Measurements from ENCODE around the gene SAMD4A. TPM values are rescaled to one million over a fixed set of nuclear protein-coding genes. Genes with fewer than 3 reads are reported as not detected.
A peak's percentile ranks its signal among the peaks of the same experiment; 100 is the strongest.

The SAMD4A gene
- total RNA-seq, 1 donor from 2014 or later: 4.7 TPM

DNA sequence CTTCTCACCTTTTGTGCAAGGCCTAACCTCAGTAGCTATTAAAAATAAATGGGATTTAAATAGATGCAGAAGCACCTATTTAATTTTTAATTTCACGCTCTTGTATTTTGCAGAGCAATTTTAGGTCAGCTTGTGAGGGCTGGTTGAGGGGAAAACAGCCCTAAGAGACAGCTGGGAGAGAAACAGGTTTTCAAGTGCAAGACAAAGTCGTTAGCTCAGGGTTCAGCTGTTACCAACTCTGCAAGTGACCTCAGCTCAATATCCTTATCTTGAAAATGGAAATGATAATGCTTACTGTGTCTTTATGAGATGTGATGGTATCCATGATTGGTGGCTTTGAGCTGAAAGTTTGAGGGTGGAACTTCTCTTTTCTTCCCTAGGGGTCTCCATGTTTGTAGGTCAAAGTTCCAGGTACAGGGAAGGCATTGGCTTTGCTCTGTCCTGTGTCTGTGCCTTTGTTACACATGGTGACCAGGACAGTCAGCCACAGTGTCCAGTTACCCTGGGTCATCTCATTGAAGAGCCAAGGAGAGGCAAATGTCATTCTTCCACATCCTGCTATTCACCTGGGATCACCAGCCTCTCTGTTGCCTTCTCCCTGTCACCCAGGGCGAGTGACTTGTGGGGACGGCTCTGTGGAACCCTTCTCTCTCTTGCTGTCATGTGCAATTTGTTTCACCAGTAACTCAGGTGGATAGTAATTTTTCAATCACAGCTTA is 100.3 kb downstream of the SAMD4A start:
- no peaks in the 10 kb centered on the region for H3K36me3 Mint-ChIP-seq (ENCODE audit: low read depth)
- H3K9me3 Mint-ChIP-seq: no peaks in the 10 kb centered on the region
- no peaks in the 10 kb centered on the region for H3K27me3 Mint-ChIP-seq (ENCODE audit: low read depth)
- no peak overlapping the region for H3K27ac Mint-ChIP-seq (ENCODE audit: unreplicated experiment)
- H3K4me3 Mint-ChIP-seq: no peak overlapping the region
- no peak for TF ChIP-seq CTCF (conservative IDR thresholded peaks at IDR 0.05)
- DNase-seq (ENCODE audit: low read depth, low spot score): no peak
- H3K4me1 Mint-ChIP-seq: peaks cover 31% of the 10 kb centered on the region

GRCh38 chr14:54667764-54668163 is 100.8 kb downstream of the SAMD4A start:
- H3K27ac Mint-ChIP-seq (ENCODE audit: unreplicated experiment): no peak overlapping the region
- TF ChIP-seq CTCF (conservative IDR thresholded peaks at IDR 0.05): no peak
- H3K27me3 Mint-ChIP-seq (ENCODE audit: low read depth): no peaks in the 10 kb centered on the region
- H3K9me3 Mint-ChIP-seq: no peaks in the 10 kb centered on the region
- no peak for DNase-seq (ENCODE audit: low read depth, low spot score)
- no peak overlapping the region for H3K4me3 Mint-ChIP-seq
- no peaks in the 10 kb centered on the region for H3K36me3 Mint-ChIP-seq (ENCODE audit: low read depth)
- H3K4me1 Mint-ChIP-seq: peaks cover 30% of the 10 kb centered on the region

DNA sequence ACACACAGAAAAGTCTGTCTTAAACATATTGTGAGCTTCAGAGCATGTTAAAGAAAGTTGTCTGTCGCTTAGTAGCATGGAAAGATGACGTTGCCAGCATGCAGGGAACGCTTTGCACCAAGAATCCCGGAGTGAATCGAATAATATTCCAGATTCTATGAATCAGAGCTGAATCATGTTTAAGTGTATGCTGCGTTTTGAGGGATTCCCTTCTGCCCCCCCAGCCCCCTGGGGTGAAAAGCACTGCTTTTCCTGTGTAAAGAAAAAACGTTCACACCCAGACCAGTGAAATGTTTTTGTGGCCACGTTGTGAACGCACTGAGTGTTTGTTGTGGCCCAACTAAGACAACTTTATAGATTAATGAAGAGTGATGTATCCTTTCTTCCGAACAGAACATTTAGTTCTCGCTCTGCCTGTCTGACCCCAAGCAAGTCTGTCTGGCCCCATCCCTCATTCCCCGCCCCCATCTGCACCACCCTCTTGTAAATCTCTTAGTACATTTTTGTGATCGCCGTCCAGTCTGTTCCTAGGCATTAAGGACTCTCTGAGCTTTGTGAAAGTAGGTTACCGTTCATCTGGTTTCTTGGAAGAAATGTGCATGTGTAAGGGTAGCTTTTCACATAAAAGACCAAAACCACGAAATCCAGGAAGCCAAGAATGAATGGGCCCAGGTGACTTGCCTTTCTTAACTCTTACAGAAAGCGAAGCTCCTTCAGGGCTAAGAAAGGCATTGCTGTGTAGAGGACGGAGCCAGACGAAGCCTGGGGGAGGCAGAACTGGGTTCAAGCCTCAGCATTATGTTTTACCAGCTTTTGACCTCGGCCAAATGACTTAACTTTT is 103.0 kb downstream of the SAMD4A start:
- Mint-ChIP-seq H3K4me3 (no peak overlapping the region), H3K4me1 (peaks cover 42% of the 10 kb centered on the region), H3K36me3 (ENCODE audit: low read depth) (no peaks in the 10 kb centered on the region), H3K9me3 (no peaks in the 10 kb centered on the region), H3K27me3 (ENCODE audit: low read depth) (no peaks in the 10 kb centered on the region), H3K27ac (ENCODE audit: unreplicated experiment) (peak overlapping the region; percentile 89)
- no peak for DNase-seq (ENCODE audit: low read depth, low spot score)
- TF ChIP-seq CTCF (conservative IDR thresholded peaks at IDR 0.05): no peak

DNA sequence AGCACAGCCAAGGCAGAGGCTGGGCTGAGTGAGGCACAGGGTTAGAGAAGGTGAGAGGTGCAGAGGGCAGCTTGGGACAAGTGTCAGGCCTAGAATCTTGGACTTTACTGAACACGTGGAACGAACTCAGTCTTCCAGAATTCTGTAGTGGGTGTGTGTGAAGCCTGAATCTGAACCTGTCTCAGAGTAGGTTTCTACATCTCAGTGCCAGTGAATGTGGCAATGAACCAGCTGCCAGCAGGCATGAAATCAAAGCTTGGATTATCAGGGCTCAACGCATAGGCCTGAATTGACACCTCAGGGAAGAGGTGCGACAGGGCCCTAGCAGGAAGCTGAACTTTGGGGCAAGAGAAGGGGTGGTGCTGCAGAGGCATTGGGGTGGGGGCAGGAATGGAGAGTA is 104.6 kb downstream of the SAMD4A start:
- H3K27me3 Mint-ChIP-seq (ENCODE audit: low read depth): no peaks in the 10 kb centered on the region
- no peaks in the 10 kb centered on the region for H3K9me3 Mint-ChIP-seq
- TF ChIP-seq CTCF (conservative IDR thresholded peaks at IDR 0.05): no peak
- no peaks in the 10 kb centered on the region for H3K36me3 Mint-ChIP-seq (ENCODE audit: low read depth)
- DNase-seq (ENCODE audit: low read depth, low spot score): no peak
- no peak overlapping the region for H3K4me3 Mint-ChIP-seq
- peaks cover 52% of the 10 kb centered on the region for H3K4me1 Mint-ChIP-seq
- no peak overlapping the region for H3K27ac Mint-ChIP-seq (ENCODE audit: unreplicated experiment)

- Mint-ChIP-seq H3K36me3 (ENCODE audit: low read depth) (no peaks in the 10 kb centered on the region), H3K27me3 (ENCODE audit: low read depth) (no peaks in the 10 kb centered on the region), H3K9me3 (no peaks in the 10 kb centered on the region), H3K4me3 (no peak overlapping the region), H3K27ac (ENCODE audit: unreplicated experiment) (no peak overlapping the region), H3K4me1 (peaks cover 58% of the 10 kb centered on the region)
- no peak for DNase-seq (ENCODE audit: low read depth, low spot score)
- TF ChIP-seq CTCF (conservative IDR thresholded peaks at IDR 0.05): no peak
These were observed 105.3 kb downstream of the SAMD4A start for GRCh38 chr14:54672181-54672580.
